COLO829 (cell line): Measurements from ENCODE around the gene CARHSP1.
"Not testable (repeated sequence)": the region's sequence is repeated elsewhere in the genome, so short reads cannot be mapped to it uniquely, and the experiment has no call there.

ENCODE experiments used
- DNase-seq: peaks from one replicate; pipeline ENCODE4 v3.0.0; 2012; ENCODE audit warnings: low spot score

The CARHSP1 gene

DNA sequence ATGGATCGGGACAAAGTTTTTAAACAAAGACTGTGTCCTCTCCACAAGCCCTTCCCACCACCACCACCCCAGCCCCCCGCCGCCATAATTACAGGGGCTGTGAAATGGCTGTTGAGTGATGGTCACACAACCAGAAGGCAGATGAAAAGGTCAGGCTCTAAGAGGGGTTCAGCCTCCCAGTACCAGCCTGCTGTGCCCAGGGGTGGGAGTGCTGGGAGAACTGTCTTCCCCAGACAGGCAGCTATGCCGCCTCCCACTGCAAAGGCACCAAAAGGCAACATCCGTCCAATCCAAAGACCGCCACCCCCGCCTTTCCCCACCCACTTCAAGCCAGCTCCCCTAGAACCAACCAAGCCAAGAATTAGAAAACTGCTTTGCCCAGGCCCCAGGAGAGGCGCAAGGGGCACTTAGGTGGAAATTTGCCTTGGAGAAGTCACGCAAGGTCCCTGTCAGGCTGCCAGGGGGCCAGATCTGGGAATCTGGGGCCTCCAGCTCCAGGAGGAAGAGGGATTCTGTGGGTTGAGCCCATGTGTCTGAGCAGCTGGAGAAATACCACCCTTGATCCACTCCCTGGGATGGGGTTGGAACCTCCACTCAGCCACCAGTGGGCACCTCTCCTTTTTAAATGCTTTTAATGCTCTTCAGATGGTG lies 14.4 kb downstream of the CARHSP1 start:
- DNase-seq = no peak

DNA sequence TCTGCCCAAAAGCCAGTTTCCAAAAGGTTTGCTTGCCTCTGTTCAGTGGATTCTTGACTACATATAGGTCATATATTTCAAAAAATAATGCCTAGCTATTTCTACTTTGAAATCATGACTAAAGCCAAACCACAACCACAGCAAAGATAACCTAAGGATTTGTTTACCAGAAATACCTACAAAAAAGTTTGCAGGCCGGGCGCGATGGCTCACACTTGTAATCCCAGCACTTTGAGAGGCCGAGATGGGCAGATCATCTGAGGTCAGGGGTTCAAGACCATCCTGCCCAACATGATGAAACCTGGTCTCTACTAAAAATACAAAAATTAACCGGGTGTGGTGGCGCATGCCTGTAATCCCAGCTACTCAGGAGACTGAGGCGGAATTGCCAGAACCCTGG lies 15.2 kb downstream of the CARHSP1 start:
- no peak for DNase-seq

DNA sequence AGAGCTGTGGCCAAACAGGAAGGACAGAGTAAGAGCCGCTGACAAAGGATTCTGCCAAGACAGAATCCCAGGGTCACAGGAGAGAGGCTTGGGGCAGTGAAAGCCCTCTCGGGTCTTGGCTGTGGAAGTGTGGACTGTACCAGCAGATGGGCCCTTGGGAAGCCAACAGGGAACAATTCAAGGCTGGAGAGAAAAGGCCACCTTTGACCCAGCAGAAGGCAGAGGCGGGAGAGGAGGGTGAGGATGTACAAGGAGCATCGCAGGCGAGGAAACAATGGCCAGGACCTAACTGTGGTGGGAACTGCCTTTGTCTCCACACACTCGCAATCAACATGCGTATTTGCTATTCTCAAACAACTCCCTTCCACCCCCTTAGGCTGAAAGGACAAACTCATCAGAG lies 15.7 kb downstream of the CARHSP1 start:
- DNase-seq = no peak

DNA sequence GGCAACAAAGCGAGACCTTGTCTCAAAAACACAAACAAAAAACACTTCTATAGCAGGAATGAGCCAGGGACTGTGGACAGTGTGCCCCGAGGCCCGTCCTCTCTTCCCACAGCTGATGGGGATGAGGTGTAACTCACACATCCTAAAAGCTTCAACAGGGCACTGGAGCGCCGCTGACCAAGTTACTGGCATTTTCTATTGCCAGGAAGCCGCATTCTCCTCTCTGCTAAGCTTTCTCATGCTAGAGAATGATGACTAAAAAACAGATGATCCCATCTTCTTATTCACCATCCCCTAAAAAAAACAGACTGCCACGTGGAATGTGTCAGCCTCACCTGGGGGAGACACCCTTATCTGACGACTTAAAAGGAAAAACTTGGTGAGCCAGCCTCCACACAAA lies 16.3 kb downstream of the CARHSP1 start:
- no peak for DNase-seq

DNA sequence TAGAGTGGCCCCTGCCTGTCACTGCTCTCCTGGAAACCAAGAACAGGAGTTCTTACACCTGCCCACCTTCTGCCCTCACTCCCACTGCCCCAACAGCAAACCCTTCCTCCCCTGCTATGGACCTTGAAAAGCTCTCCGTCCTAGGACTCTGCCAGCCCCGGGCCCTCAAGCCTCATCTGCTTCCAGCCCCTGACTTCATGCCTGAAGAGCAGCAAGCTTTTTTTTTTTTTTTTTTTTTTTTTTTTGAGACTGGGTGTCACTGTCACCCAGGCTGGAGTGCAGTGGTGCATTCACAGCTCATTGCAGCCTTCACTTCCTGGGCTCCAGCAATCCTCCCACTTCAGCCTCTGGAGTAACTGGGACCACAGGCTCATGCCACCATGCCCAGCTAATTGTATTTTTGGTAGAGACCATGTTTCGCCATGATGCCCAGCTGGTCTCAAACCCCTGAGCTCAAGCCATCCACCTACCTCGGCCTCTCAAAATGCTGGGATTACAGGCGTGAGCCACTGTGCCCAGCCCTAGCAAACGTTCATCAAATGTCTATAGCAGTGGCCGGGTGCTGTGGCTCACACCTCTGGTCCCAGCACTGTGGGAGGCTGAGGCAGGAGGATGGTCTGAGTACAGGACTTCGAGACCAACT lies 16.9 kb downstream of the CARHSP1 start:
- no peak for DNase-seq

DNA sequence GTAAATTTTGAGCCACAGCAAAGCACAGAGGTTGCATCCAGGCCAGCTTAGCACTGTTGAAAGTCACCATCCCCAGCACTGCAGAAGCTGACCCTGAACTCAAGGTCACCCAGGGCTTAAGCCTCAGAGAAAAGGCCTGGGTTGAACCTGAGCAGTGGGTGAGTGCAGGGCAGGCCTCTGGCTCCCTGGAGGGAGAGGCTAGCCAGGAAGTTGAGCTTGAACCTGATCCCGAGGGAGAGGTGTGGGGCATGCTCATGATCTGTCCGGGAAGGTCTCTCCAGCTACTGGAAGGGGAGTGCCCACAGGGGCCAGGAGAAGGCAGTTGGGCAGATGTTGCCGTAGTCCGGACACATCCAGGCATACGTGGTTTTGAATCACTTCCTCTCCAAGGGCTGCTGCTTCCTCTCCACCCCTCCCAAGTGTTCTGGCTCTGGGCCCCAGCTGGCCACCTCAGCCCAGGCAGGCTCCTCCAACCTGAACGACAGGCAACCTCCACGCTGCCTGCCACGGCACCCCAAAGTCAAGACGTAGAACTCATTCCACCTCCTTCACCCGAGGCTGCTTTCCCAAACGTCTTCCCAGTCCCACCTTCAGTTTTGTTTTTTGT lies 18.4 kb downstream of the CARHSP1 start:
- no peak for DNase-seq

DNA sequence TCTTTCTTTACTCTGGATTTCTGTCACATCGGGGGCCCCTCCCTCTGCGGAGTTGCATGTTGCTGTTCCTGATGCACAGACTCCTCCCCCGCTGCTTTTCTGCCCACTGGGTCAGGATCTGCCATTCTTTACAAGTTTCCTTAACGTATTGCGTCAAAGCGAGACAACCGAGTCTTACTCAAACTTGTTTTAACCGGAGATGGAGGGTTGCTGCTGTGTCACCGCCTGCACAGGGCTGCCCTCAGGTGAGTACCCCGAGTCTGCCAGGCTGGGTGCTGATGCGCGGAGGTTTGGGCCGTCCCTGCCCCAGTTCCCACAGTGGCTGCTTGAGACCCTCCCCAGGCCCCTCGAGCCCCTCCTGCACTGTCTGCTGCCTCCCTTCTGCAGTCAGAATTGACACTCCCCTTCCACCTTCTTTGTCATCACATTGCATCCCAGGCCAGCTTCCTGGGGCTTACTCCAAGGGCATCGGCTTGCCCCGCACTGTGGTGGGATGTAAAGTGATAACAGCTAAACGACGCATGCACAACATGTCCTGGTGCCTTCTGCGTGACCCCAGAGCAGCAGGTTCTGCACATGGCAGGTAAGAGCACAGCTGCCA lies 19.3 kb downstream of the CARHSP1 start:
- no peak for DNase-seq

DNA sequence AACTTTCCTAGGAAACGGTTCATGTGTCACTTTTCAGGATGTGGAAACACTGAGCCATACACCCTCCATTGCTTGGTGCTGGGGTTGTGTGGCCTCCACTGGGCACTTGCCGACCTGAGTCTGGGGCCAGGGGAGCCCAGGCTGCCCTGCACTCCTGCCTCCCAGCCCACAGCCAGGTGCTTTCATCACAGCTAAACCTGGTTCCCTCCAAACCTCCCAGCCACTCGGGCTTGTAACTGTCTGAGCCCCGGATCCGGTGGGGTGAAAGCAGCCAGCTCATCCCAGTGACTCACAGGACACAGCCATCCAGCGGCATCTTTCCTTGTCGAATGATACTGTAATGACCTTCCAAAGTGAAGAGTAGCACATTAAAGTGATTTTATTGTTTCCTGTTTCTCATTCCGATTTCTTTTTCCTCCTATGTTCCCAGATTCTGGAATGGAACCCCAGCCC lies 19.8 kb downstream of the CARHSP1 start:
- no peak for DNase-seq

DNA sequence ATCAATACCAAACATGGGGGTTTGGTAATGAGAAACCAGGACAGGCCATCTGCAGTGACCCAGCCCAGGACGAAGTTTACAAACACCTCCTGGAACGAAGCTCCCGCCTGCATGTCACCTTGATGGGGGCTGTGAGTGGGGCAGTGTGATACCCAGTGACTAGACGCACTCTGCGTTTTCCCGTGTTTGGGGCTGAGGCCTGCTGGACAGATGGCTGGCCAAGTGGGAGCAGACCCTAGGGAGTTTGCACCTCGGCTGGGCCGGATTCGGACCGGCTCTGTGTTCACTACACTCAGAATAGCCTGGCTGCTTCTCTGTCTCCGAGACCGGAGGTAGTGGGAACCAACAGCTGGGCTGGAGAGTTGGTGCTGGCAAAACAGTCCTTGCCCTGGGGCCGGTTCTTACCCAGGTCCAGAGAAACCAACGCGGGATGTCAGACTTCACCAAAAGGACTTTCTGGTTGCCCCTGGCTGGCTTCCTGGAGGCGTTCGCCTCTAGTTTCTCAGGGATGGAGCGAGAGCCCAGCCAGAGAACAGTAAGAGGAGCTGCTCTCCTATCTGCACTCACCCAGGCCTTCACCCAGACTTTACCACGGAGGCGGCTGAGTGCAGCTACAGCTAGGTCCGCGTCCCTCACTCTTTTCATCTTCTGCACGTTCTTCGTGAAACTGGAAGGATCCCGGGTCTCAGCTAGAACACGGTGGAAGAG lies 20.4 kb downstream of the CARHSP1 start:
- no peak for DNase-seq

DNA sequence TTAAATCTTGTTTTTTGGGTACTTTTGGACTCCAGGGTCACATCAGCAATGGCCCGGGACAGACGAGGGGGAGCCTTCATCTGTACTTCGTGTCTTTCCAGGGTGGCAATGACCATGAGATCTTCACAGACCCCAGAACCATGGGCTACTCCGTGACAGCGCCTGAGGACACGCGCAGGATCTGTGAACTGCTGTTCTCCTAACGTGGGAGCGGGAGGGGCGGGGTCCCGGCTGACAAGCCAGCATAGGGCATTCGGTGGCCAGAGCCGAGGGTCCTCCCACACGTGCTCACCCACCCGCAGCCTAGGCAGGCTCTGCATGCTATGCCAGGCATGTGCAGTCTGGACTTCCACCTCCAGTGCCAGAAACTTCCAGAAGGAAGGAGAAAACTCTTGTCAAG lies 21.2 kb downstream of the CARHSP1 start:
- DNase-seq = no peak

DNA sequence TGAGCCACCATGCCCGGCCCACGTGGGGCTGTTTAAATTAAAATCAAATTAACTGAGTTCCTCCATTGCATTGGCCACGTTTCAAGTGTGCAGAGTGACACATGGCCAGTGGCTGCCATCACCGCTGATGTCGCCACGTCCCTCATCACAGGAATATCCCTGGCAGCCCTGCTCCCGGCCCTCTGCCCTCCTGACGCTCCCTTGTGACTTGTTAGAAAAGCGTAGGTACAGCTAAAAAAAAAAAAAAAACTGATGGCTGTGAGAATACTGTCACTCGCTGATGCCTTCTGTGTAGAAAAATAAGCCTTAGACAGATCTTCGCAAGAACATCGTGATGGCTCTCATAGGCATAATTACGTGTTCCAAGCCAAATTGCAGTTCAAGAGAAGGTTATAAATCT lies 21.7 kb downstream of the CARHSP1 start:
- no peak for DNase-seq

DNA sequence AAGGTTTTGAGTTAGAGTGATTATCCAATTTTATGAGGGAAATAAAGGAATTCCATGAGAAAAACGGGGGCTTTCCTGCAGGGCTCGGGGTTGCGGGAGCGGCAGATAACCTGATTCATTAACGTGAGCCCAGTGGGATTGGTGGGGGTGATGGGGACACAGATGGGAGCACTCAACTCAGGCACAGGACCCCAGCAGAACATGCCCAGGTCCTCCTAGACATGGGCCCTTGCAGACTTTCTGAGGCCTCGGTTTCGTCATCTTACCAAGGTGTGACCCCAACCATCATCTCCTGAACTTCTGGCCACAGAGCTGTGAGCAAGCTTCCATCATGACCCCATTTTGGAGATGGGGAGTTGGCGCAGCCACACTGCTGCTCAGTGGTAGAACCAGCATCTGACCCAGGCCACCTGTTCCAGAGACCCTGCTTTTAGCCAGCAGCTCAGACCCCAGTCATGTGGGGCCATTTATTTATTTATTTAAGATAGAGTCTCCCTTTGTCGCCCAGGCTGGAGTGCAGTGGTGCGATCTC lies 22.3 kb downstream of the CARHSP1 start:
- no peak for DNase-seq

DNA sequence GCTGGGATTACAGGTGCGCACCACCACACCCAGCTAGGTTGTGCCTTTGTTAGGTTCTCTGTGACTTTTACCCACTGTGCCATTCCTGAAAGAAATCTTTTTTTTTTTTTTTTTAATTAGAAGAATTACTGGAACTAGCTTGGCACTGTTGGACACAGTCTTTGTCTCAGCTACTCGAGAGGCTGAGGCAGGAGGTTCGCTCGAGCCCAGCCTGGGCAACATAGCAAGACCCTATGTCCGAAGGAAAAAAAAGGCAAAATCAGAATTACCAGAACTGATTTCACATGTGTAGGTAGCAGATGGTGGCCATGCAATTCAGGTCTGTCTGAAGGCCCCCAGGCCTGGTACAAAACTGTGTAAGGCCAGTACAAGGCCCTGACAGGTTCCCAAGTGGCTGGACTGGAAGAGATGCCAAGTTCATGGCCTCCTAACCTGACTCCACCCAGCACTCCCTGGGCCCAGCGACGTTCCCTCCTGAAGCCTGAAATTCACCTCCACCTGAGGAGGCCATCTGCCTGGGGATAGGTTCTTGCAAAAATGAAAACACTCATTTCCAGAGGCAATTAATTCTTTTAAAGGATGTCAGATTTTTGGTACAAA lies 23.0 kb downstream of the CARHSP1 start:
- DNase-seq = no peak

DNA sequence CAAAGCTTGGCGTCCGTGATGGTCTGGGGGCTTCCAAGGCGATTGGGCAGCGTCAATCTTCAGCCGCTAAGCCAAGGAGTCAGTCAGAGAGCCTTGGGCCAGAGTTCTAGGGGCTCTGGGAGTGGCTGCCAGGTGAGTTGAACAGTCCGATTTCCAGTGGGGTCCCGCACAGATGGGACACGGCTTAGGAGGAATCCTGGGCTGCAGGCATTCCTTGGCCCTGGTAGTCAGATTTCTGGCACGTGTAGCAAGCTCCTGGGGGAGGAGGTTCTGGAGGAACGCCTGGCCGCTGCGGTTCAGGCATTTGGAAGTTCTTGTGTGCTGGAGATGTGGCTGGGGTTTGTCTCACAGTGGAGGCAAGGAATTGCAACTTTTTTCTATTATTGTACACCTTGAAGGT lies 25.5 kb downstream of the CARHSP1 start:
- not testable (repeated sequence) for DNase-seq

DNA sequence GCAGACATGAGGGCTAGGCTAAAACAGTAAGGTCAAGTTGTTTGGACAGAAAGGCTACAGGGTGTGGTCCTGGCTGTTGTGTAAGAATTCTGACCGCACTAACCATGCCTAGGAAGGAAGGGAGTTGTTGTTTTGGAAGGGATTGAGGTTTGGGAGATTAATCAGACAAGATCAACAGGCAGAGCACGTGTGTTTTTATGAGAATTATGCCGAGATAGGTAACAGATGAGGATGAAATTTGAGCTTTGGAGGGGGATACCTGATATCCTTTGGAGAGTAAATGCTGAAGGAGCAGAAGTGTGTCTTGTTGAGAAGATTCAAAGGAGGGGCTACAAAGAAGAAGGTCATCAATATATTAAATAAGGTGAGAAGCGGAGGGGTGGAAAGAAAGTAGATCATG lies 26.8 kb downstream of the CARHSP1 start:
- not testable (repeated sequence) for DNase-seq

DNA sequence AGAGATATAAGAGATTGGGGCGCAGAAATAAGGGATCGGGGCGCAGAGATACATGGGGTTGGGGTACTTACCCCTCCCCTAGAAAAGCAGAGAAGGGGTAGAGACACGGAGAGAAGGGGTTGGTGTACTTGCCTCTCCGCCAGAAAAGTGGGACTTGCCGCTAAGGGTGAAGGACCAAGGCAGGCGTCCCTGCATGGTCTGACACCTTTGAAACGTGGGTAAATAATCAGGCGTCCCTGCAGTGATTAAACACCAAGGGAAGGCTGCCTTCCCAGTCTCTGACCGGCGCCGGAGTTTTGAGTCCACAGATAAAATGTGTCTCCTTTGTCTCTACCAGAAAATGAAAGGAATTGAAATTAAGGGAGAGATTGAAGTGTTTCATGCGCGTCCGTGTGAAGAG lies 31.2 kb downstream of the CARHSP1 start:
- DNase-seq = not testable (repeated sequence)

DNA sequence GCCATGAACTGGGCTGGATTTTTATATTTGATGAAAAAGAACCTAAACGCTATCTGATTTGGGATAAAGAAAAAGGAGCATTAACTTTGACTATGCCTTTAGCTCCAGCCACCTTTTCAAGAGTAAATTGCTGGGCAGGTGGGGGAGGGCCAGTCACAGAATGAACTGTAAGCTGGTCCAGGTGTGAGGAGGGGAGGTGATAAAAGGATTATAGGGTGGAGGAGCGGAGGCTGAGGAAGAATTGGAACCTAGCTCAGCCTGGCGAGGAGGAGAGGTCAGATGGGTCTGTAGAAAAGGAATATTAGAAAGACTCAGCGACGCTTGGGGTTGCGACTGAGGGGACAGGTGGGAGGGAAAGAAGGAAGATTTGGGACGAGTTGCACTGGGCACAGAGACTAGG lies 32.0 kb downstream of the CARHSP1 start:
- not testable (repeated sequence) for DNase-seq

DNA sequence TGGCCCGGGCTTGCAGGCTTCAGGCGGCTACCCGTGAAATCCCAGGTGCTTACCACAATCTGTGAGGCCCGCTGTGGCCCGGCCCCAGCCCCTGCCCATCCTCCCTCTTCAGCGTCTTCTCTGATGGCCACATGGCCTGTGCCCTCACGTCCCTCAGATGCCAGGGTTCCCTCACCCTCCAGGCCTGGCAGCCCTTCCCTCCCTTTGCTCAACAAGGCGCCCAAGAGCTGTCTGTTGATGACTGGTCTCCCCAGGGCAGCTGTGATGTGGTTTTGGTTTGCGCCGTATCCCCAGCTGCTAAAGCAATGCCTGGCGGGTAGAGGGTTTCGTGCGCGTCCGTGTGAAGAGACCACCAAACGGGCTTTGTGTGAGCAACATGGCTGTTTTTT lies 36.1 kb downstream of the CARHSP1 start:
- DNase-seq = no peak

DNA sequence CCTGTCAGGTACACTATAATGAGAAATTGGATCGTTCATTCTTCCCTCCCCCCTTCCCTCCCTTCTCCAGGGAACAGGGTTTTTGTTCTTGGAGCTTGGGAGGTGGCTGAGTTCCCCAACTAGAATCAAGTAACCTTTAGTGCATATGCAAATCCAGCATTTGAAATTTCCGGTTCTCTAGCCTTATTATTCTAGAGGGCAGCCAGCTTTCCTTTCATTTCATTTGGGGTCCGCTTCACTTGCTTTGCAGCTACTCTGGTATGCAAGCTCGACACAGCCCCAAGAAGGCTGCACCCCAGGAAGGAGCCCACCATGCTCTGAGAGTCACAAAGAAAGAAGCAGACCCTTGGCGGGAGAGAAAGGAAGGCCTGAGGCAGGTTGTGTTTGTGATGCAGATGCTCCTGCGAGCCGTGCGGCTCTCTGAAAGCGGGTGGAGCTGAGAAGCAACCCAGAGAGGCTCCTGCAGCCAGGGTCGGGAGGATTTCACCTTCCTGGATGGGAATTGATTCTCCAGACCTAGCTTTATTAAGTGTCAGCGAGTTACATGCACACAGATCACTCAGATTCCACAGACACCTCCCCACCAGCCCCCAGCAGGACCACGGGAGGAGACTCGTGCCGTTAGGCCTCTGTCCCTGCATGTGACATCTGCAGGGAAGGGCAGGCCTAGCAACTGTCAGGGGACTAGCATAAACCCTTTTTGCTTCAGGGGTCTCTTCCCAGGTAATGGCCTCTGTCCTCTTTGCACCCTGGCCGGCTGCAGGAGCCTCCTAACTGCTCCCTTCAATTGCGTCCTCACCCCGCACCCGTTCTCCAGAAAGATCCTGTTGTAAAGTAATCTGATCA lies 36.7 kb downstream of the CARHSP1 start:
- no peak for DNase-seq

DNA sequence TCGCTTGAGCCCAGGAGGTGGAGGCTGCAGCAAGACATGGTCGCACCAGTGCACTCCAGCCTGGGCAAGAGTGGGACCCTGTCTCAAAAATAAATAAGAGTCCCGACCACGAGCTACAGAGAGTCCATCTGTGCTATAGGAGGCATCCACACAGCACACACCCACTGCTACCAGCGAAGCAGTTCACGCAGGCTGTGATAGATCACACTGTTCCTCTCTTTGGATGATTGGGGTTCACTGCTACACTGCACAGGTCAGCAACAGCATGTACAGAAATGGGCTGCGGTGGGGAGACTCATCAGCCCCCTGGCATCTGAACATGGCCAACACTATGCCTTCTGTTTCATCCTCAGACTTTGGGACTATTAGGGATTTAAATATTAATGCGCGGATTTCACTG lies 37.4 kb downstream of the CARHSP1 start:
- DNase-seq = no peak
